OCI-LY7 (cell line): ENCODE data around the gene CCDC68. TPM values are rescaled to one million over a fixed set of nuclear protein-coding genes. Genes with fewer than 3 reads are reported as not detected.

Experiments
- BruUV-seq: library from RNA; stranded (reverse); fragments of 400-500 nt; replicated peaks from 2 replicates; lab custom pipeline; 2021; lab: Mats Ljungman, UMichigan
- CTCF ChIA-PET: fragments of 300-600 bp; sonication (Branson Sonifier 250); formaldehyde crosslinking; loops from one replicate; lab custom pipeline; 2022; ENCODE audit warnings: antibody characterized with exemption; ENCODE audit not compliant: unreplicated experiment; lab: Charles Lee
- POLR2A ChIA-PET: fragments of 300-600 bp; sonication (Branson Sonifier 250); formaldehyde crosslinking; loops from one replicate; lab custom pipeline; 2022; ENCODE audit warnings: antibody characterized with exemption; lab: Charles Lee
- DNase-seq: peaks from one replicate; pipeline ENCODE4 v3.0.0-alpha.2; 2015; ENCODE audit warnings: low spot score
- H2AFZ ChIP-seq: fragments of 200-600 bp; sonication (generic), shearing (Covaris generic); 2 replicates; pipeline ENCODE4 v1.6.1; 2014; ENCODE audit warnings: mild to moderate bottlenecking, antibody characterized with exemption, low read length, moderate library complexity
- H3K27ac ChIP-seq: fragments of 200-600 bp; sonication (generic); 2 replicates; pipeline ENCODE4 v1.5.1; 2014; ENCODE audit warnings: mixed run types, low read depth, mild to moderate bottlenecking, moderate library complexity, low read length, inconsistent platforms; ENCODE audit not compliant: poor library complexity, severe bottlenecking
- H3K36me3 ChIP-seq: fragments of 200-600 bp; sonication (generic); 2 replicates; pipeline ENCODE4 v1.6.1; 2014; ENCODE audit warnings: mild to moderate bottlenecking, antibody characterized with exemption, low read length, moderate library complexity, mixed read lengths; ENCODE audit not compliant: insufficient read depth
- H3K4me1 ChIP-seq: fragments of 200-600 bp; sonication (generic); 2 replicates; pipeline ENCODE4 v1.5.1; 2014; ENCODE audit warnings: mild to moderate bottlenecking, low read length; ENCODE audit not compliant: insufficient read depth, poor library complexity, severe bottlenecking
- H3K4me2 ChIP-seq: fragments of 200-600 bp; sonication (generic); 2 replicates; pipeline ENCODE4 v1.6.1; 2014; ENCODE audit warnings: mild to moderate bottlenecking, low read length
- H3K4me3 ChIP-seq: fragments of 200-600 bp; sonication (generic); 2 replicates; pipeline ENCODE4 v1.5.1; 2014; ENCODE audit warnings: mild to moderate bottlenecking, low read depth, low read length; ENCODE audit not compliant: poor library complexity, severe bottlenecking
- H3K79me2 ChIP-seq: fragments of 200-600 bp; sonication (generic); 2 replicates; pipeline ENCODE4 v1.6.1; 2016; ENCODE audit warnings: low read depth, mild to moderate bottlenecking, low read length, moderate library complexity, mixed read lengths; ENCODE audit not compliant: insufficient read depth
- H3K9me2 ChIP-seq: fragments of 200-600 bp; sonication (generic); 2 replicates; pipeline ENCODE4 v1.6.1; 2016; ENCODE audit warnings: mild to moderate bottlenecking, low read length, mixed read lengths; ENCODE audit not compliant: insufficient read depth
- H3K9me3 ChIP-seq: fragments of 200-600 bp; sonication (generic); 2 replicates; pipeline ENCODE4 v1.6.1; 2014; ENCODE audit warnings: mild to moderate bottlenecking, mixed run types, low read length, mixed read lengths
- H4K20me1 ChIP-seq: fragments of 200-600 bp; sonication (generic); 2 replicates; pipeline ENCODE4 v1.6.1; 2014; ENCODE audit warnings: mild to moderate bottlenecking, antibody characterized with exemption, low read length, moderate library complexity, mixed read lengths; ENCODE audit not compliant: insufficient read depth
- EZH2phosphoT487 ChIP-seq: fragments of 200-600 bp; sonication (generic); IDR thresholded peaks from 2 replicates; pipeline ENCODE4 v1.6.1; 2018; ENCODE audit warnings: low read depth, borderline replicate concordance, mild to moderate bottlenecking, mixed run types, antibody characterized with exemption, low read length, moderate library complexity, mixed read lengths
- intact Hi-C: fragments of 100-400 bp; cut with micrococcal nuclease; formaldehyde crosslinking; loops from one replicate; pipeline ENCODE4 v1.10.0; 2022; ENCODE audit not compliant: unreplicated experiment
- total RNA-seq, 2 experiments: library from RNA; depleted of rRNA in 1 of 2; stranded (reverse); fragments of >200 nt in 1 of 2; shearing (Covaris generic) in 1 of 2; gene quantifications; 2 replicates each; pipeline ENCODE4 v1.2.3, GENCODE V29; 2014 to 2022
- TF ChIP-seq, protein P1 (sequence below): fragments of 200-600 bp; sonication (generic); conservative IDR thresholded peaks from 2 replicates; pipeline ENCODE4 v1.5.1; 2014; ENCODE audit warnings: mild to moderate bottlenecking, antibody characterized with exemption, low read length, moderate library complexity, mixed read lengths

Gene CCDC68
- total RNA-seq, 2 experiments from 2014 or later = not detected

DNA sequence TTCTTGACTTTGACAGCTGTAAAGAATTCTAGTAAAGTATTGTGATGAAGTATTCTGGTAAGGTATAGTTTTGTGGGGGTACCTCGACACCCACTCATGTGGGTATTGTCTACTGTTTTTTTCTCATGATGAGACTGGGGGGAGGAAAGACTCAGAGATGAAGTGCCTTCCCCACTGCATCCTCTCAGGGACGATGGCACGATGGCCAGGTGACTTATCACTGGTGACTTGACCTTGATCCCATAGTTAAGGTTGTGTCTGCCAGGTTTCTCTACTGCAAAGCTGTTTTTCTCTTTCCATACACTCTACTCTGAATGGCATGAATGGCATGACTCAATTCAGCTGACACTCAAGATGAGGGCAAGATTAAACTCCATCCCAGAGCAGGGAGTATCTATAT lies 936 bp upstream of the CCDC68 start:
- Histone ChIP-seq H3K9me3 (no peaks in the 10 kb centered on the region), H3K4me2 (no peak overlapping the region), H3K9me2 (no peaks in the 10 kb centered on the region), H3K79me2 (no peaks in the 10 kb centered on the region), H3K27ac (no peak overlapping the region), H3K36me3 (no peaks in the 10 kb centered on the region), H2AFZ (no peak overlapping the region), H4K20me1 (no peaks in the 10 kb centered on the region), H3K4me3 (no peak overlapping the region), H3K4me1 (no peaks in the 10 kb centered on the region)
- TF ChIP-seq EZH2phosphoT487 = no peak
- TF ChIP-seq, protein P1, sequence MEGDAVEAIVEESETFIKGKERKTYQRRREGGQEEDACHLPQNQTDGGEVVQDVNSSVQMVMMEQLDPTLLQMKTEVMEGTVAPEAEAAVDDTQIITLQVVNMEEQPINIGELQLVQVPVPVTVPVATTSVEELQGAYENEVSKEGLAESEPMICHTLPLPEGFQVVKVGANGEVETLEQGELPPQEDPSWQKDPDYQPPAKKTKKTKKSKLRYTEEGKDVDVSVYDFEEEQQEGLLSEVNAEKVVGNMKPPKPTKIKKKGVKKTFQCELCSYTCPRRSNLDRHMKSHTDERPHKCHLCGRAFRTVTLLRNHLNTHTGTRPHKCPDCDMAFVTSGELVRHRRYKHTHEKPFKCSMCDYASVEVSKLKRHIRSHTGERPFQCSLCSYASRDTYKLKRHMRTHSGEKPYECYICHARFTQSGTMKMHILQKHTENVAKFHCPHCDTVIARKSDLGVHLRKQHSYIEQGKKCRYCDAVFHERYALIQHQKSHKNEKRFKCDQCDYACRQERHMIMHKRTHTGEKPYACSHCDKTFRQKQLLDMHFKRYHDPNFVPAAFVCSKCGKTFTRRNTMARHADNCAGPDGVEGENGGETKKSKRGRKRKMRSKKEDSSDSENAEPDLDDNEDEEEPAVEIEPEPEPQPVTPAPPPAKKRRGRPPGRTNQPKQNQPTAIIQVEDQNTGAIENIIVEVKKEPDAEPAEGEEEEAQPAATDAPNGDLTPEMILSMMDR = no peak
- CTCF ChIA-PET = no interaction called here
- no TSS peak for BruUV-seq
- intact Hi-C loops = no loop called here
- no peak for DNase-seq
- POLR2A ChIA-PET = no interaction called here

DNA sequence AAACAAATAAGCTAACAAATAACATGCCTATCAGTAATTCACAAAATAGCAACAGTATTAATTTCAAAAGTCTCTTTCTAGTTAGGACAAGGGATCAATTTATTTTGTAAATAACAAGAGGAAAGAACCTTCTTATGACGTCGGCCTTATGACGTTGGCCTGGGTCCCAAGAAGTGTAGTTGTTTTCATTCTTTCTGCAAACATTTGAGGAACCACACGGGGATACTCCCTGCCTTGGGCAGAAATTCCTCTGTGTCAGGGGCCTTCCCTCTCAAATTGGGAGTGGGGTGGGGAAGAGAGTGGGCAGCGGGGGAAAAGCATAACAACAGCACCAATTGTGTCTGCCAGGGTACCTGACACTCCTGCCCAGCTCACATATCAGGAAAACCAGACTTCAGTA lies 1.3 kb downstream of the CCDC68 start:
- H3K27ac ChIP-seq = no peak overlapping the region
- BruUV-seq = no TSS peak
- H3K4me3 ChIP-seq = no peak overlapping the region
- H3K36me3 ChIP-seq = no peaks in the 10 kb centered on the region
- no peaks in the 10 kb centered on the region for H3K9me2 ChIP-seq
- no peaks in the 10 kb centered on the region for H3K4me1 ChIP-seq
- intact Hi-C loops = no loop called here
- no peak overlapping the region for H3K4me2 ChIP-seq
- ChIA-PET POLR2A (no interaction called here), CTCF (no interaction called here)
- no peaks in the 10 kb centered on the region for H3K79me2 ChIP-seq
- no peak for DNase-seq
- H4K20me1 ChIP-seq = no peaks in the 10 kb centered on the region
- H3K9me3 ChIP-seq = no peaks in the 10 kb centered on the region
- TF ChIP-seq EZH2phosphoT487 = no peak
- TF ChIP-seq, protein P1 = no peak
- no peak overlapping the region for H2AFZ ChIP-seq

DNA sequence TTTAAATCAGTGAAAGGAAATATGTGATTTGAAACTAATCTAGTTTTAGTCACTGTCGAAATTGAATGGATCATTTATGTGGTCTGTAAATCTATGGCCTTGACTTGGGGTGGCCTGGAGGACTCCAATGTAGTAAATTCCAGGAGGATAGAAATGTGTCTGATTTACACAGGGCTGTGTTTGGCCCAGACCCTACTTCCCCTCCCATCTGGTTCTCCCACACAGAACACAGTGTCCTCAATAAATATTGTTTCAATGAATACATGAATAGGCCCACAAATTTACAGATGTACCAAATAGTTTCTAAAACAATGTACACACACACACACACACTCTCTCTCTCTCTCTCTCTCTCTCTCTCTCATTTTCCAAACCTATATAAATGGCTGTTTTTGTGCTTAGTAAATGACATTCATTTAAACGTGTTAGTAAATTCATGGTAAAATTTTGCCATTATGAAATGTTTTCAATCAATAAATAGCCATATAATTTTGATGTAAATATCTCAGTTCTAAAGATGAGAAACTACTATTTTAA lies 1.9 kb downstream of the CCDC68 start:
- Histone ChIP-seq H3K4me3 (no peak overlapping the region), H3K9me2 (no peaks in the 10 kb centered on the region), H3K36me3 (no peaks in the 10 kb centered on the region), H3K9me3 (no peaks in the 10 kb centered on the region), H3K27ac (no peak overlapping the region), H3K79me2 (no peaks in the 10 kb centered on the region), H2AFZ (no peak overlapping the region), H4K20me1 (no peaks in the 10 kb centered on the region), H3K4me1 (no peaks in the 10 kb centered on the region), H3K4me2 (no peak overlapping the region)
- POLR2A ChIA-PET = no interaction called here
- DNase-seq = no peak
- TF ChIP-seq, protein P1 = no peak
- no peak for TF ChIP-seq EZH2phosphoT487
- intact Hi-C loops = no loop called here
- no TSS peak for BruUV-seq
- CTCF ChIA-PET = no interaction called here
